GM21390 (cell line): Measurements from ENCODE around the gene GRIA2.
"Not testable (repeated sequence)": the region's sequence is repeated elsewhere in the genome, so short reads cannot be mapped to it uniquely, and the experiment has no call there.

Experiments used
- ATAC-seq: cut with Tn5 transposase; IDR thresholded peaks from one replicate; pipeline ENCODE4 v1.9.1; 2021; ENCODE audit not compliant: unreplicated experiment

GRIA2 gene

DNA sequence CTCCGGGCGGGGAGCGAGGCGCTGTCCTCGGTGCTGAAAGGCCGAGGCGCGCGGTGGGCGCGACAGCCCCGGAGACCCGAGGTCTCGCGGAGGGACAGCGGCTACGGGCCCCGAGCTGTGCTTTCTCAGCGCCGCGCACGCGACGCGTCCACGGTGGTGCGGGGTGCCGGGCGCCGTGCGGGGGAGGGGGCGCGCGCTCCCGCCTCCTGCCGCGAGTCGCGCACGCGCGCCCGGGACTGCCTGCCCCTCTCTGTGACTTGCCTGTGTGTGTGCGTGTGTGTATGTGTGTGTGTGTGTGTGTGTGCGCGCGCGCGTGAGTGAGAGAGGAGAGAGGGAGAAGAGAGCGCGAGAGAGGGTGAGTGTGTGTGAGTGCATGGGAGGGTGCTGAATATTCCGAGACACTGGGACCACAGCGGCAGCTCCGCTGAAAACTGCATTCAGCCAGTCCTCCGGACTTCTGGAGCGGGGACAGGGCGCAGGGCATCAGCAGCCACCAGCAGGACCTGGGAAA lies at the start of gene GRIA2:
GRIA2 (plus strand) TSS at position 358 of the 511 bp plus-strand sequence. CDS start 315 bp downstream, outside the sequence.
- ATAC-seq, result peak; percentile 58

DNA sequence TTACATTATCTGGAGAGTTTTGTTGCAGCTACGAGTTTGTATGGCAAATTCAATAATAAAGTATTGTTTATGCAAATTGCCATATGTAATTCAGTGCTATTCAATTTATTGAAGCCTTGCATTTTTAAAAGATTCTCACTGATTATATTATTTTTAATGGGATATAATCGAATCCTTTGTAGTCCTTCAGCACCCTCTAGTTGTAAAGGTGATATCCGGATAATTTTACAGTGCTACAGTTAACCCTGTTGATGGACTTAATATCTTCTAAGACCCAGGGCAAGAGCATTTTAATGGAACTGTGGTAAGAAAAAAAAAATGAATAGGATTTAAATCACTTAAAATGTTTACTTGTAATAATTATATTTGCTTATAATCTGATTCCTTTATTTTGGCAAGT lies 48.5 kb upstream of the GRIA2 start:
- no peak for ATAC-seq

DNA sequence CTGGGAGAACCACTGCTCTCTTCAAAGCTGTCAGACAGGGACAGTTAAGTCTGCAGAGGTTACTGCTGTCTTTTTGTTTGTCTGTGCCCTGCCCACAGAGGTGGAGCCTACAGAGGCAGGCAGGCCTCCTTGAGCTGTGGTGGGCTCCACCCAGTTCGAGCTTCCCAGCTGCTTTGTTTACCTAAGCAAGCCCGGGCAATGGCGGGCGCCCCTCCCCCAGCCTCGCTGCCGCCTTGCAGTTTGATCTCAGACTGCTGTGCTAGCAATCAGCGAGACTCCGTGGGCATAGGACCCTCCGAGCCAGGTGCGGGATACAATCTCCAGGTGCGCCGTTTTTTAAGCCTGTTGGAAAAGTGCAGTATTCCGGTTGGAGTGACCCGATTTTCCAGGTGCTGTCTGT lies 40.3 kb upstream of the GRIA2 start:
- ATAC-seq, result not testable (repeated sequence)

DNA sequence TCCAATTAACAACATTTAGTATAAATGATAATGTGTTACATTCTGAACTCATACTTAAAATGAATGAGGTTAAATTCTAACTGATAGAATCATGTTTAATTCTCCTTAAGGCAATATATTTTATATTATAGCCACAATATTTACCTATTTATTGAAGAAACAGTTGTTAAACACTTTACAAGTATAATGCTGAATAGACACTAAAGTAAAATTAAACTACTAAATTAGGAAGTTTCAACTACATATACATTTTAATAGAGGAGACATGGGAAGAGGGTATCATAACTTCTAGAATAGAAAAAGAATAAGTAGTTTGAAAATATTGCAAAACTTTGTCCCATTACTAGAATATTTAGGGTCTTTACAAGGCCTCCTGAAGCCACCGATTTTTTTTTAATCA lies 36.2 kb upstream of the GRIA2 start:
- no peak for ATAC-seq

DNA sequence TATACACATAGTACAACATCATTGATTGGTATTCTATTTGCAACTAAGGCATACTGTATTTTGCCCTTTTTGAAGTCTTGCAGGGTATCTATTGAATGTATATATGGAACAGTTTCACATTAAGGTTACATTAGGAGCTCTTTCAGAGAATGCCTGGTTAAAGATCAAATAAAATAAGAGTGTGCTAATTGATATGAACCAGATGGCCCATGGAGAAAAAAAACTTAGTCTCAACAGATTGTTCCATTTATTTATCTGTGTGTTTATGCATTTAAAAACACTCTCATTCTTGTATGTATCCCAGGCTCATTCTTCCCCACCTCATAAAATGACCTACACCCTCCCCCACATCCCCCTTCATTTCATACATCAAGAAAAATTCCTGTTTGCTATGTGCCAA lies 35.2 kb upstream of the GRIA2 start:
- ATAC-seq, result no peak

- ATAC-seq, result no peak
Measured at GRCh38 chr4:157195374-157195773, 25.2 kb upstream of the GRIA2 start.

- ATAC-seq, result no peak
Measured at GRCh38 chr4:157196046-157196445, 24.5 kb upstream of the GRIA2 start.

GRCh38 chr4:157204634-157205244 lies 15.8 kb upstream of the GRIA2 start:
- ATAC-seq, result no peak

- no peak for ATAC-seq
Measured at GRCh38 chr4:157217708-157218107, 2.8 kb upstream of the GRIA2 start.

- ATAC-seq, result no peak
Measured at GRCh38 chr4:157219711-157220370, 687 bp upstream of the GRIA2 start.

GRCh38 chr4:157221426-157221894 lies 932 bp downstream of the GRIA2 start:
- ATAC-seq, result no peak

GRCh38 chr4:157221895-157222770 lies 1.6 kb downstream of the GRIA2 start:
- ATAC-seq, result no peak

DNA sequence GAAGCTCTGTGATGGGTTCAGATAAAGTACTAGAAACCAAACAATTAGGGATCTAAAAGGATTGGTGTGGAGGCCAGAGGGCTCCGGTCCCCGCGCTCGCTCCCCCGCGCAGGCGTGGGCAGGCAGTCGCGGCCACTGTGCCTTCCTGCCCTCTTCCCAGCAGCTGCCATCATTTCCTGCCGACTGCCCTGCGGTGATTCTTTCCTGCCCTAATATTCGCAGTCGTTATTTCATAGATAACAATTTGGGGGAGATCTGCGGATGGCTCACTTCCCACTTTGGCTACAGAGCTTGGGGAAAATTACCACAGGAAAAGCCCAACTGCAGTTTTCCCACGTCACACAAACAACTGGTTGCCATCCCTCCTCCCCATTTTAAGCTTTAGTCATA lies 2.2 kb downstream of the GRIA2 start:
- no peak for ATAC-seq

GRCh38 chr4:157223456-157223855 lies 2.9 kb downstream of the GRIA2 start:
- no peak for ATAC-seq

GRCh38 chr4:157225096-157225495 lies 4.6 kb downstream of the GRIA2 start:
- no peak for ATAC-seq

DNA sequence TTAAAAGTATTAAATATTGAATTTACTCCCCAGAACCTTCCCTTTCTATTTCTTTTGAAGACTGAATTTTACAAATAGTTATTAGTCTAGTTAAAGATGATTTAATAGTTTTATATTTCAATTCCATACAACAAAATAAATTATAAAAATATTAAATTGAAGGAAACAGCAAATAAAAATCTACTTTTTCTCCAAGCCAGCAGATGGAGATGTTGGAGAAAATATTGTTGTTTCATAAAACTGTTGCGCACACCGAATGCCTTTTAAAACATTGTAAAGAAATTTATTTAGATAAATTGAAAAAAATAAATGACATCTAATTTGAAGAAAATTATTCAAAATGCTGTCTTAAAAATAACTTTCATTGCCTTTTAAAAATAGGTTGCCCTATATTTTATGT lies 5.5 kb downstream of the GRIA2 start:
- no peak for ATAC-seq

GRCh38 chr4:157226601-157227000 lies 6.1 kb downstream of the GRIA2 start:
- no peak for ATAC-seq

- ATAC-seq, result no peak
Measured at GRCh38 chr4:157231525-157231924, 11.0 kb downstream of the GRIA2 start.

DNA sequence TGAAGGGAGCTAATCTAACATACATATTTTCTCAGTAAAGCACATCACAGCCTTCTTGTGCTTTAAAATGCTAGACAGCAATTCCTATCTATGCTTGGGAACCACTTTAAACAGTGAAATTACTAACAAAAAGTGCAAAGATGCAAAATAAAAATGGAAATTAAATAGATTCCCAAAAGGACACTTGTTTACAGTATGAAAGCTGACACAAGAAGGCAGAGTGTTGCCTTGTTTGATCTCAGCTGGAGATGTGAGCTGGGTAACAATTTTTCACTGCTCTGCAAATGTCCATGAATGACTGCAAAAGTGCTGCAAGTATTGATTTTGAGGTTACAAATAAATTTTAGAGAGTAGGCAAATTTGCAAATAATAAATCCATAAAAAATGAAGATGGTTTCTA lies 22.3 kb downstream of the GRIA2 start:
- no peak for ATAC-seq

GRCh38 chr4:157244348-157244747 lies 23.8 kb downstream of the GRIA2 start:
- ATAC-seq, result no peak

DNA sequence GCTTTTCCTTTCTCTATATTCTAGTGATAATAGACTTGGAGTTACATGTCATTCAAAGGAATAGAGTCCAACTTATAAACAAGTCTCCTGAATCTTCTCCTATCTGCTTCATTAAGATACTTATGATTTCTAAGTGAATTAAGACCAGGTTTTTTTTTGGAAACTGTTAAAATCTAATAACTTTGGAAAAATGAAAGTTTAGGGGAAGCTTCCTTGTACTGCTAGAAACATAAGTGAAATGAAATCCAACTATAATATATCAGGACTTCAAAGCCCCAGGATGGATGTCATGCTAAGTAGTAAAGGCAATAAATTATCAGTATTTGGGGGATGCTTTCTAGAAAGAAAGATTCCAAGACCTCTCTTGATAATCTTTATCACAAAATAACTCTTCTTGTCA lies 24.8 kb downstream of the GRIA2 start:
- no peak for ATAC-seq

GRCh38 chr4:157246964-157247363 lies 26.4 kb downstream of the GRIA2 start:
- no peak for ATAC-seq
